GM12801 (cell line): ENCODE data around the gene RPL31.

Experiments
- TF ChIP-seq, protein P1 (sequence below): IDR thresholded peaks from one replicate; pipeline ENCODE4 v1.5.1; 2011; ENCODE audit warnings: control low read depth; ENCODE audit not compliant: insufficient read length; ENCODE audit errors: extremely low read depth

Gene RPL31

GRCh38 chr2:100997509-100998234, 4.4 kb upstream of the RPL31 start:
- TF ChIP-seq, protein P1, sequence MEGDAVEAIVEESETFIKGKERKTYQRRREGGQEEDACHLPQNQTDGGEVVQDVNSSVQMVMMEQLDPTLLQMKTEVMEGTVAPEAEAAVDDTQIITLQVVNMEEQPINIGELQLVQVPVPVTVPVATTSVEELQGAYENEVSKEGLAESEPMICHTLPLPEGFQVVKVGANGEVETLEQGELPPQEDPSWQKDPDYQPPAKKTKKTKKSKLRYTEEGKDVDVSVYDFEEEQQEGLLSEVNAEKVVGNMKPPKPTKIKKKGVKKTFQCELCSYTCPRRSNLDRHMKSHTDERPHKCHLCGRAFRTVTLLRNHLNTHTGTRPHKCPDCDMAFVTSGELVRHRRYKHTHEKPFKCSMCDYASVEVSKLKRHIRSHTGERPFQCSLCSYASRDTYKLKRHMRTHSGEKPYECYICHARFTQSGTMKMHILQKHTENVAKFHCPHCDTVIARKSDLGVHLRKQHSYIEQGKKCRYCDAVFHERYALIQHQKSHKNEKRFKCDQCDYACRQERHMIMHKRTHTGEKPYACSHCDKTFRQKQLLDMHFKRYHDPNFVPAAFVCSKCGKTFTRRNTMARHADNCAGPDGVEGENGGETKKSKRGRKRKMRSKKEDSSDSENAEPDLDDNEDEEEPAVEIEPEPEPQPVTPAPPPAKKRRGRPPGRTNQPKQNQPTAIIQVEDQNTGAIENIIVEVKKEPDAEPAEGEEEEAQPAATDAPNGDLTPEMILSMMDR, result no peak

- TF ChIP-seq, protein P1, result no peak
These were observed 3.9 kb upstream of the RPL31 start for GRCh38 chr2:100998235-100998573.

- TF ChIP-seq, protein P1, result no peak
These were observed 2.1 kb upstream of the RPL31 start for GRCh38 chr2:100999995-101000394.

- TF ChIP-seq, protein P1, result no peak
These were observed 631 bp downstream of the RPL31 start for GRCh38 chr2:101002562-101003277.

- TF ChIP-seq, protein P1, result no peak
These were observed 1.2 kb downstream of the RPL31 start for GRCh38 chr2:101003278-101003775.

- TF ChIP-seq, protein P1, result no peak
These were observed 2.7 kb downstream of the RPL31 start for GRCh38 chr2:101004620-101005325.

DNA sequence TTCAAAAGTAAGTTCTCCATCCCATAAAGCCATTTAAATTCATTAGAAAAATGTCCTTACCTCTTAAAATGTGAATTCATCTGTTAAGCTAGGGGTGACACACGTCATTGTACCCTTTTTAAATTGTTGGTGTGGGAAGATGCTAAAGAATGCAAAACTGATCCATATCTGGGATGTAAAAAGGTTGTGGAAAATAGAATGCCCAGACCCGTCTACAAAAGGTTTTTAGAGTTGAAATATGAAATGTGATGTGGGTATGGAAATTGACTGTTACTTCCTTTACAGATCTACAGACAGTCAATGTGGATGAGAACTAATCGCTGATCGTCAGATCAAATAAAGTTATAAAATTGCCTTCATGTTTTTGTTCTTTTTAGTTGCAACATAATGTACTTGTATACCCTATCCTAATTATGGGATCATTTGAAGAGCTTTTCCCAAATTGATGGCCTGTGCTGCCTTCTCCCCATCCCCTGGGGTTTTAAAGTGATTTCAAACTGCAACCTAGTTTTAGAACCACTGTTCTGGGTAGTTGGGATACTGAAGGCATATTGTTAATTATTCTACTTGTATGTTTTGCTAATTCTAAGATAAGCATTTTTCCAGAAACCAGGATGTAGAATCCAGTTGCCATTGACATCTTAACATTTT, 4.1 kb downstream of the RPL31 start:
- TF ChIP-seq, protein P1, result no peak
